DLD1 (cell line): ENCODE results near the gene TRIM6.
"Not testable (repeated sequence)": the region's sequence is repeated elsewhere in the genome, so short reads cannot be mapped to it uniquely, and the experiment has no call there.

Source experiments
- in situ Hi-C: cut with HindIII; loops from 2 replicates; pipeline ENCODE4 v1.10.0; 2017; ENCODE audit warnings: low sequenced_read_pairs

TRIM6 gene

GRCh38 chr11:5603326-5603725 lies 6.9 kb downstream of the TRIM6 start:
- in situ Hi-C loops = no loop called here

- in situ Hi-C loops = no loop called here
Observed at GRCh38 chr11:5604896-5605295, 8.5 kb downstream of the TRIM6 start.

- in situ Hi-C loops = no loop called here
Observed at GRCh38 chr11:5605849-5606248, 9.4 kb downstream of the TRIM6 start.

- in situ Hi-C loops = no loop called here
Observed at GRCh38 chr11:5608808-5609207, 12.4 kb downstream of the TRIM6 start.

GRCh38 chr11:5610446-5610845 lies 14.0 kb downstream of the TRIM6 start:
- in situ Hi-C loops = no loop called here

GRCh38 chr11:5611627-5612026 lies 15.2 kb downstream of the TRIM6 start:
- in situ Hi-C loops = no loop called here

GRCh38 chr11:5618807-5619206 lies 22.4 kb downstream of the TRIM6 start:
- in situ Hi-C loops = no loop called here

- in situ Hi-C loops = no loop called here
Observed at GRCh38 chr11:5620651-5621521, 24.4 kb downstream of the TRIM6 start.

- in situ Hi-C loops = no loop called here
Observed at GRCh38 chr11:5621580-5621979, 25.1 kb downstream of the TRIM6 start.

GRCh38 chr11:5622802-5623201 lies 26.4 kb downstream of the TRIM6 start:
- in situ Hi-C loops = no loop called here

- in situ Hi-C loops = no loop called here
Observed at GRCh38 chr11:5624489-5625279, 28.2 kb downstream of the TRIM6 start, which contains the start of gene TRIM34. Gene TRIM34 (plus strand): TSS chr11:5625001. CDS start chr11:5632332, 7,331 bp downstream.

GRCh38 chr11:5625281-5625680 lies 28.8 kb downstream of the TRIM6 start:
- in situ Hi-C loops = no loop called here

GRCh38 chr11:5626196-5626595 lies 29.8 kb downstream of the TRIM6 start:
- in situ Hi-C loops = no loop called here

- in situ Hi-C loops = no loop called here
Observed at GRCh38 chr11:5631417-5631816, 35.0 kb downstream of the TRIM6 start.

- in situ Hi-C loops = no loop called here
Observed at GRCh38 chr11:5631969-5632635, 35.7 kb downstream of the TRIM6 start.

- in situ Hi-C loops = no loop called here
Observed at GRCh38 chr11:5639953-5640352, 43.5 kb downstream of the TRIM6 start.

- in situ Hi-C loops = no loop called here
Observed at GRCh38 chr11:5643585-5643984, 47.1 kb downstream of the TRIM6 start.

- in situ Hi-C loops = no loop called here
Observed at GRCh38 chr11:5646139-5646538, 49.7 kb downstream of the TRIM6 start.

GRCh38 chr11:5655474-5655873 lies 59.0 kb downstream of the TRIM6 start:
- in situ Hi-C loops = no loop called here

GRCh38 chr11:5656956-5657355 lies 60.5 kb downstream of the TRIM6 start:
- in situ Hi-C loops = not testable (repeated sequence)

GRCh38 chr11:5658318-5658717 lies 61.9 kb downstream of the TRIM6 start:
- in situ Hi-C loops = no loop called here
